ENCODE measurements around the gene OPRL1.

OPRL1 gene

GRCh38 chr20:64100946-64101688 is 21.2 kb downstream of the OPRL1 start:
- no peaks in the 10 kb centered on the region for H4K20me1 ChIP-seq (ENCODE audit: low read depth, low read length)
- no peaks in the 10 kb centered on the region for H3F3A ChIP-seq (ENCODE audit: insufficient read depth)
- no peak overlapping the region for H3K4me2 ChIP-seq (ENCODE audit: low read depth, low read length, poor library complexity, severe bottlenecking)
- no peaks in the 10 kb centered on the region for H3K27me3 ChIP-seq (ENCODE audit: low read length)
- H3K36me3 ChIP-seq (ENCODE audit: low read length): no peaks in the 10 kb centered on the region
- no peaks in the 10 kb centered on the region for H3K9me2 ChIP-seq (replicated peaks; ENCODE audit: insufficient read depth, low read length)
- no peak for TF ChIP-seq CTCF (IDR thresholded peaks at IDR 0.05; ENCODE audit: insufficient read depth, low read length, poor library complexity, severe bottlenecking)
- no peak for TF ChIP-seq EZH2phosphoT487 (conservative IDR thresholded peaks at IDR 0.05; ENCODE audit: low read length)
- no peak overlapping the region for H2AFZ ChIP-seq (ENCODE audit: low read depth, low read length, severe bottlenecking)
- no peaks in the 10 kb centered on the region for H3K79me2 ChIP-seq (ENCODE audit: insufficient read depth, low read length)
- no peak overlapping the region; the same call in 1 of the 2 replicates for H3K9ac ChIP-seq (ENCODE audit: low read length)
- no peak overlapping the region for H3K27ac ChIP-seq (ENCODE audit: low read depth, low read length)
- H3K9me3 ChIP-seq (ENCODE audit: insufficient read depth, low read length): no peaks in the 10 kb centered on the region
- no peak overlapping the region for H3K4me3 ChIP-seq (ENCODE audit: insufficient read depth, low read length, poor library complexity, severe bottlenecking)

GRCh38 chr20:64101731-64102621 is 22.1 kb downstream of the OPRL1 start:
- H3K4me2 ChIP-seq (ENCODE audit: low read depth, low read length, poor library complexity, severe bottlenecking): peak overlapping the region; percentile 39
- no peaks in the 10 kb centered on the region for H4K20me1 ChIP-seq (ENCODE audit: low read depth, low read length)
- no peaks in the 10 kb centered on the region for H3K9me3 ChIP-seq (ENCODE audit: insufficient read depth, low read length)
- no peaks in the 10 kb centered on the region for H3K27me3 ChIP-seq (ENCODE audit: low read length)
- peak; percentile 70 for TF ChIP-seq CTCF (IDR thresholded peaks at IDR 0.05; ENCODE audit: insufficient read depth, low read length, poor library complexity, severe bottlenecking)
- no peak for TF ChIP-seq EZH2phosphoT487 (conservative IDR thresholded peaks at IDR 0.05; ENCODE audit: low read length)
- peak overlapping the region; percentile 19; the same call in 1 of the 2 replicates for H3K9ac ChIP-seq (ENCODE audit: low read length)
- no peak overlapping the region for H3K27ac ChIP-seq (ENCODE audit: low read depth, low read length)
- no peaks in the 10 kb centered on the region for H3F3A ChIP-seq (ENCODE audit: insufficient read depth)
- no peaks in the 10 kb centered on the region for H3K9me2 ChIP-seq (replicated peaks; ENCODE audit: insufficient read depth, low read length)
- H3K79me2 ChIP-seq (ENCODE audit: insufficient read depth, low read length): no peaks in the 10 kb centered on the region
- H3K36me3 ChIP-seq (ENCODE audit: low read length): no peaks in the 10 kb centered on the region
- H2AFZ ChIP-seq (ENCODE audit: low read depth, low read length, severe bottlenecking): peak overlapping the region; percentile 44
- peak overlapping the region; percentile 31 for H3K4me3 ChIP-seq (ENCODE audit: insufficient read depth, low read length, poor library complexity, severe bottlenecking)

- H3F3A ChIP-seq (ENCODE audit: insufficient read depth): no peaks in the 10 kb centered on the region
- no peaks in the 10 kb centered on the region for H3K9me3 ChIP-seq (ENCODE audit: insufficient read depth, low read length)
- no peaks in the 10 kb centered on the region for H3K9me2 ChIP-seq (replicated peaks; ENCODE audit: insufficient read depth, low read length)
- no peaks in the 10 kb centered on the region for H4K20me1 ChIP-seq (ENCODE audit: low read depth, low read length)
- H3K4me3 ChIP-seq (ENCODE audit: insufficient read depth, low read length, poor library complexity, severe bottlenecking): no peak overlapping the region
- H3K4me2 ChIP-seq (ENCODE audit: low read depth, low read length, poor library complexity, severe bottlenecking): peak overlapping the region; percentile 39
- H3K79me2 ChIP-seq (ENCODE audit: insufficient read depth, low read length): no peaks in the 10 kb centered on the region
- H2AFZ ChIP-seq (ENCODE audit: low read depth, low read length, severe bottlenecking): no peak overlapping the region
- H3K27me3 ChIP-seq (ENCODE audit: low read length): no peaks in the 10 kb centered on the region
- no peak overlapping the region for H3K27ac ChIP-seq (ENCODE audit: low read depth, low read length)
- H3K9ac ChIP-seq (ENCODE audit: low read length): no peak overlapping the region
- TF ChIP-seq EZH2phosphoT487 (conservative IDR thresholded peaks at IDR 0.05; ENCODE audit: low read length) (no peak), CTCF (IDR thresholded peaks at IDR 0.05; ENCODE audit: insufficient read depth, low read length, poor library complexity, severe bottlenecking) (no peak)
- no peaks in the 10 kb centered on the region for H3K36me3 ChIP-seq (ENCODE audit: low read length)
These were observed 22.9 kb downstream of the OPRL1 start for GRCh38 chr20:64102647-64103354.
